Spinal cord (tissue), 10 donors: Measurements from ENCODE around the gene MOGAT2. TPM values are rescaled to one million over a fixed set of nuclear protein-coding genes. Genes with fewer than 3 reads are reported as not detected.
"Not testable (repeated sequence)": the region's sequence is repeated elsewhere in the genome, so short reads cannot be mapped to it uniquely, and the experiment has no call there.

ENCODE experiments used
- DNase-seq, 6 donors: peaks; one replicate each; pipeline versions ENCODE4 v3.0.0 to v3.0.0-alpha.2; 2013 to 2015; ENCODE audit warnings: low spot score in 6 of 6, low read depth in 4 of 6
- H3K27ac ChIP-seq: one replicate; pipeline ENCODE4 v1.5.1; 2013; ENCODE audit warnings: low read depth, low read length, control low read depth
- H3K27me3 ChIP-seq: one replicate; pipeline ENCODE4 v1.6.1; 2013; ENCODE audit warnings: low read length; ENCODE audit not compliant: control insufficient read depth, insufficient read depth
- H3K36me3 ChIP-seq: one replicate; pipeline ENCODE4 v1.6.1; 2013; ENCODE audit warnings: low read length; ENCODE audit not compliant: control insufficient read depth, insufficient read depth
- H3K4me1 ChIP-seq: one replicate; pipeline ENCODE4 v1.6.1; 2013; ENCODE audit warnings: low read length; ENCODE audit not compliant: control insufficient read depth, insufficient read depth
- H3K4me3 ChIP-seq: one replicate; pipeline ENCODE4 v1.5.1; 2013; ENCODE audit warnings: low read depth, low read length, control low read depth
- H3K9me3 ChIP-seq: one replicate; pipeline ENCODE4 v1.6.1; 2013; ENCODE audit warnings: low read length; ENCODE audit not compliant: control insufficient read depth, insufficient read depth
- WGBS: methylation state at CpG from one replicate; pipeline ENCODE4 v1.1.5; 2013; ENCODE audit warnings: missing lambda C conversion rate; ENCODE audit not compliant: insufficient coverage; 5-methylcytosine and 5-hydroxymethylcytosine counted together
- polyA plus RNA-seq, 2 donors: library from polyadenylated mRNA; unstranded; fragments of 120-200 nt; gene quantifications; one replicate each; pipeline ENCODE4 v1.2.1, GENCODE V29; 2013; ENCODE audit not compliant: insufficient read length in 2 of 2
- total RNA-seq, 2 donors: library from RNA; depleted of rRNA in 1 of 2; stranded (reverse); fragments of 120-200 nt in 1 of 2; fragments of >200 nt in 1 of 2; gene quantifications; one replicate each; pipeline versions ENCODE4 v1.2.3 to v1.2.4, GENCODE V29; 2013 to 2014
- donor health status: healthy.

MOGAT2 gene
- total and polyA plus RNA-seq, 4 donors = 0.12 to 0.29 TPM; not detected in 2

- Histone ChIP-seq H3K27me3 (no peaks in the 10 kb centered on the region), H3K4me3 (no peak overlapping the region), H3K4me1 (peaks cover 10% of the 10 kb centered on the region), H3K9me3 (no peaks in the 10 kb centered on the region), H3K27ac (no peak overlapping the region), H3K36me3 (no peaks in the 10 kb centered on the region)
- DNase-seq = no peak
- 88% methylated on average over 5 of the region's 5 CpGs for WGBS
Observed at GRCh38 chr11:75731095-75731494, 13.5 kb downstream of the MOGAT2 start.

GRCh38 chr11:75733071-75733430, 15.4 kb downstream of the MOGAT2 start:
- no peaks in the 10 kb centered on the region for H3K36me3 ChIP-seq
- DNase-seq = no peak
- H3K27me3 ChIP-seq = no peaks in the 10 kb centered on the region
- WGBS = 94% methylated on average over 6 of the region's 8 CpGs
- H3K27ac ChIP-seq = no peak overlapping the region
- no peaks in the 10 kb centered on the region for H3K9me3 ChIP-seq
- H3K4me3 ChIP-seq = no peak overlapping the region
- peaks cover 10% of the 10 kb centered on the region for H3K4me1 ChIP-seq

DNA sequence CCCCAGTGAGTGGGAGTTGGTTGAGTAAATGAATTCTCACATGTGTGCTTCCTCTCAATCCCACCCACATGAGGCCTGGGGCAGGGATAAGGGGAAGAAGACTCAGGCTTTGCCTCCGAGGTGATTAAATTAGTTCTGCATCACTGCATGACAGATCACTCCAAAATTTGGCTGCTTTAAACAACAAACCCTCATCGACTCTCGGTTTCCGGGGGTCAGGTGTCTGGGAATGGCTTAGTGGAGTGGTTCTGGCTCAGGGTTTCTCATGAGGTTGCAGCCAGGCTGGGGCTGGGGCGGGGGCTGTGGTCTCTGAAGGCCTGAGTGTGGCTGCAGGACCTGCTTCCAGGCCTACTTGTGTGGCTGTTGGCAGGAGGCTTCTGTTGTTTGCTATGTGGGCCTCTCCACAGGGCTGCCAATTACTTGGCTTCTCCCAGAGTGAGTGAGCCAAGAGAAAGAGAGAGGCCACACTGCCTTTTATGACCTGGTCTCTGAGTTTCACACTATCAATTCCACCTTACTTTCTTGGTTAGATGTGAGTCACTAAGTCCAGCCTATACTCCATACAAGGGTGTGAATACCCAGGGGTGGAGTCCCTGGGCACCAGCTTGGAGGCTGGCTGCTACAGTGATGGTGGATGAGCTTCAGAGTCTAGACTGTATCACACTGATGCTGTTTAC, 15.9 kb downstream of the MOGAT2 start:
- H3K36me3 ChIP-seq = no peaks in the 10 kb centered on the region
- H3K27ac ChIP-seq = no peak overlapping the region
- H3K4me1 ChIP-seq = peaks cover 10% of the 10 kb centered on the region
- no peaks in the 10 kb centered on the region for H3K27me3 ChIP-seq
- H3K4me3 ChIP-seq = no peak overlapping the region
- no peaks in the 10 kb centered on the region for H3K9me3 ChIP-seq
- peak in 2 of 6 donors; percentile 16 to 49 for DNase-seq
- 60% methylated on average over 2 of the region's 5 CpGs for WGBS

GRCh38 chr11:75734491-75735180, 17.0 kb downstream of the MOGAT2 start:
- no peaks in the 10 kb centered on the region for H3K9me3 ChIP-seq
- H3K4me1 ChIP-seq = peaks cover 10% of the 10 kb centered on the region
- 71% methylated on average over 4 of the region's 5 CpGs for WGBS
- H3K36me3 ChIP-seq = no peaks in the 10 kb centered on the region
- no peaks in the 10 kb centered on the region for H3K27me3 ChIP-seq
- no peak overlapping the region for H3K4me3 ChIP-seq
- no peak for DNase-seq
- no peak overlapping the region for H3K27ac ChIP-seq

DNA sequence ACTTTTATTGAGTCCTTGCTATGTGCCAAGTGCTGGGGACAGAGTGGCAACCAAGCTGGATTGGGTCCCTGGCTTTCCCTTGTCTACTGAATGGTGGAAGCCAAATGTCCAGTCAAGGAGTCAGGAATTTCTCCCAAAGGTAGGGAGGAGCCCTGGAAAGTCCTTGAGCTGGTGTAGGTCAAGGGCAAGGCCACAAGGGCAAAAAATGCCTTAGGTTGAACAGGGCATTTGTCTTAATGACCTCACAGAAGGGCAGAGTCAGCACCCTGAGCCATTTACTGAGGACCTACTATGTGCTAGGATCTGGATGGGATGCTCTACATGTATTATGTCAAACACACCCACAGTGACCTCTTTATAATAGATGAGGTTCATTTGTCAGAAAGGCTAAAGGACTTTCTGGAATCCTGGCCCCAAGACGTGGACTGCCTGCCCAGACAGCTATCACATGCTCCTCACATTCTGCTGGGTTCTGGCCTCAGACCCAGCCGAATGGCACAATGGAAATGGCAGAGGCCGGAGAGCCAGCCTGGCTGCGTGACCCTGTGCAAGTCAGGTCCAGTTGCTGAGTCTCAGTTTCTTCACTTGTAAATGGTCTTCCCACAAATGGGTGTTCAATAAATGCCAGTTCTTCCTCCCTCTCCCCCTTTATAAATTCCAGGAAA, 17.7 kb downstream of the MOGAT2 start:
- no peak overlapping the region for H3K27ac ChIP-seq
- WGBS = 77% methylated on average over 4 of the region's 4 CpGs
- H3K4me3 ChIP-seq = no peak overlapping the region
- H3K4me1 ChIP-seq = peaks cover 10% of the 10 kb centered on the region
- DNase-seq = no peak
- H3K27me3 ChIP-seq = no peaks in the 10 kb centered on the region
- no peaks in the 10 kb centered on the region for H3K36me3 ChIP-seq
- H3K9me3 ChIP-seq = no peaks in the 10 kb centered on the region

GRCh38 chr11:75737314-75737713, 19.7 kb downstream of the MOGAT2 start:
- H3K27ac ChIP-seq = no peak overlapping the region
- no peaks in the 10 kb centered on the region for H3K36me3 ChIP-seq
- H3K9me3 ChIP-seq = no peaks in the 10 kb centered on the region
- H3K27me3 ChIP-seq = no peaks in the 10 kb centered on the region
- H3K4me3 ChIP-seq = no peak overlapping the region
- H3K4me1 ChIP-seq = peaks cover 10% of the 10 kb centered on the region
- WGBS = 80% methylated on average over 4 of the region's 6 CpGs
- no peak for DNase-seq

DNA sequence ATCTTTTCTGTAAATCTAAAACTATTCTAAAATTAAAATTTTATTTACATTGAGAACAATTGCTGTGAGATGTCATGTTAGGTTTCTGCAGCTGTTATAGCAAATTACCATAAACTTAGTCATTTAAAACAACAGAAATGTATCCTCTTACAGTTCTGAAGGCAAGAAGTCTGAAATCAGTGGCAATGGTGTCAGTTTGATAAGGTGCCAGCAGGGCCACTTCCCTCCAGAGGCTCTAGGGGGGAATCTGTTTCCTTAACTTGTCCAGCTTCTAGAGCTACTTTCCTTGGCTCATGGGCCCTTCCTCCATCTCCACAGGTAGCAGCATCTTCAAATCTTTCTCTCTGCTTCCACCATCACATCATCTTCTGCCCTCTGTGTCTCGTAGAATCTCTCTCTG, 23.0 kb downstream of the MOGAT2 start:
- no peak for DNase-seq
- 93% methylated on average over 1 of the region's 1 CpG for WGBS
- Histone ChIP-seq H3K4me3 (no peak overlapping the region), H3K27me3 (no peaks in the 10 kb centered on the region), H3K9me3 (no peaks in the 10 kb centered on the region), H3K27ac (no peak overlapping the region), H3K4me1 (no peaks in the 10 kb centered on the region), H3K36me3 (no peaks in the 10 kb centered on the region)

DNA sequence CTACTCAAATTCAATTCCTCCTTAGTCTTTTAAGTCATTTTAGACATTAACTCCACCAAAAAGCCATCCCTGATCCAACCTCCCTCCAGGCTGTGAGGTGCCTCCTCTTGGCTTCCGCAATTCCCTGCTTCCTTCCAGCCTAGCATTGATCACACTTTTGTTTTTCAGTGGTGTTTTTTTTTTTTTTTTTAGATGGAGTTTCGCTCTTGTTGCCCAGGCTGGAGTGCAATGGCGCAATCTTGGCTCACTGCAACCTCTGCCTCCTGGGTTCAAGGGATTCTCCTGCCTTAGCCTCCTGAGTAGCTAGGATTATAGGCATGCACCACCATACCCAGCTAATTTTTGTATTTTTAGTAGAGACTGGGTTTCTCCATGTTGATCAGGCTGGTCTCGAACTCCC, 25.5 kb downstream of the MOGAT2 start:
- H3K4me1 ChIP-seq, H3K4me3 ChIP-seq, H3K27ac ChIP-seq, DNase-seq, H3K36me3 ChIP-seq, H3K9me3 ChIP-seq, H3K27me3 ChIP-seq: not testable (repeated sequence)
- 91% methylated on average over 1 of the region's 4 CpGs for WGBS

DNA sequence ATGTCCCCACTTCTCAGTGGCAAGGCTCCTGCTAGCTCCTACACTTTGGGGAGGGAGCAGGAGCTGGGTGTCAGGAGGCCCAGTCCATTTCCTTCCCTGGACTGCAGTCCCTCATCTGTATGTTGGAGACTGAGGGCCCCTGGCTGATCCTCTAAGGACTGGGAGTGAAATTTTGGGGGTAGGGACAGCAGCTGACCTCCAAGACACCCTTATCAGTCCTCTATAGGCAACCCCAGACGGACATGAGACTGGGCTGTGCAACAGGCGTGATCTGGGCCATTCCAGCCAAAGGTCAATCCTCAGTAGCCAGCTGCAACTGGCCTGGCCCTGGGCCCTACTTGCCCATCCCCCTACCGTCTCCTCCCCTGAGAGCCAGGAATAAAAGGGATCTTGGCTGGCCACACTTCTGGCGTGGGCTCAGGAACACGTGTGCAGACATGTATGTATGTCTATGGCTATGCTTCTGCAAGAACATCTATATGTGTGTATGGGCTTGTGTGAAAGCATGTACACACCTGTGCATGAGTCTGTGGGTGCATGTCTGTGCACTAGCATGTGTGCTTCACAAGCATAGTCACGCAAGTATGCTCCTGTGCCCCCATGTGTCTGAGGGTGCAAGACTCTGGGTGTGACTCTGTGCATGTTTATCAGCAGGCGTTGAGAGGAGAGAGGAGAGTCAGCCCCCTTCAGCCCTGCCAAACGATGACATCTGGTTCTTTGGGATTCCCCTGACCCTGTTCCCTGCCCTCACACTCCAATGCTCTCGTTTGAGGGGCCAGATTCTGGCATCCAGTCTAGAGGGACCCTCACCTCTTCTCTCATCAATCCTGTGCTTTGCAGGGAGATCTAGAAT, 26.3 kb downstream of the MOGAT2 start:
- no peaks in the 10 kb centered on the region for H3K4me1 ChIP-seq
- no peak overlapping the region for H3K4me3 ChIP-seq
- no peaks in the 10 kb centered on the region for H3K9me3 ChIP-seq
- WGBS = 78% methylated on average over 6 of the region's 9 CpGs
- H3K27ac ChIP-seq = no peak overlapping the region
- H3K36me3 ChIP-seq = no peaks in the 10 kb centered on the region
- no peaks in the 10 kb centered on the region for H3K27me3 ChIP-seq
- no peak for DNase-seq
